Cardiac muscle cell (in vitro differentiated cells and primary cell): ENCODE measurements around the gene CRISP3. TPM values are rescaled to one million over a fixed set of nuclear protein-coding genes. Genes with fewer than 3 reads are reported as not detected.

ENCODE experiments used
- DNase-seq, 2 donors: peaks; one replicate each; pipeline versions ENCODE4 v3.0.0 to v3.0.0-alpha.2; 2010 to 2017; ENCODE audit warnings: low read depth in 1 of 2, low spot score in 1 of 2
- H3K27ac ChIP-seq: fragments of 200-600 bp; sonication (generic); 2 replicates; pipeline ENCODE4 v1.5.1; 2016
- H3K27me3 ChIP-seq: fragments of 200-600 bp; sonication (generic); 2 replicates; pipeline ENCODE4 v1.6.0; 2016; ENCODE audit warnings: control low read depth
- H3K36me3 ChIP-seq: fragments of 200-600 bp; sonication (generic); 2 replicates; pipeline ENCODE4 v1.5.1; 2016; ENCODE audit warnings: control low read depth
- H3K4me1 ChIP-seq: fragments of 200-600 bp; sonication (generic); 2 replicates; pipeline ENCODE4 v1.8.1; 2017; ENCODE audit warnings: low read depth, mild to moderate bottlenecking, mixed run types
- H3K4me3 ChIP-seq: fragments of 200-600 bp; sonication (generic); 2 replicates; pipeline ENCODE4 v1.5.1; 2016; ENCODE audit warnings: mild to moderate bottlenecking
- H3K9me3 ChIP-seq: fragments of 200-600 bp; sonication (generic); 2 replicates; pipeline ENCODE4 v1.5.1; 2017; ENCODE audit warnings: low read depth, mild to moderate bottlenecking, control low read depth
- CTCF ChIP-seq: IDR thresholded peaks from 2 replicates; pipeline ENCODE4 v1.5.1; 2012; ENCODE audit warnings: low read depth, mild to moderate bottlenecking, low read length
- polyA plus RNA-seq: library from polyadenylated mRNA; unstranded; fragments of >200 nt; fragmentation: Nextera tagmentation; extraction: Ambion mirVana; gene quantifications from 2 replicates; pipeline ENCODE4 v1.2.1, GENCODE V29; 2016
- total RNA-seq: library from RNA; depleted of rRNA; stranded (reverse); fragments of >200 nt; gene quantifications from 2 replicates; pipeline ENCODE4 v1.2.3, GENCODE V29; 2016

CRISP3 gene
- total and polyA plus RNA-seq, 2 experiments from 2014 or later = not detected

DNA sequence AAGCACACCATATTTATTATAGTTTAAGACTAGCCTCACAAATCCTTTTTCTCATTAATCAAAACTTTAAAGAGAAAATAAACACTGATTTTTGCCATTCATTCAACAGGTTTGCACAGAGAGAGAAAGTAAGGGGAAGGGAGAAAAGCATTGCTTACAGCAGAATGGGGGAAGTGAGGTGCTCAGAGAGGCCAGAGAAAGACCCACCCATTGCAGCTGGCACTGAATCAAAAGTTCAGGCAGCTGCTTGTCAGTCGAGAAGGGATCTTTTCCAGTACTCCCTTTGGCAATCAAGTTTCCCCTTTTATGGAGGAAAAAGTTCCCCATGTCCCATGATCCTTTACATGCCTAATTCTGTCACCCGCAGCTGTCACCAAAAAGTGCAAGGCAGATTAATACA is 22.9 kb downstream of the CRISP3 start:
- Histone ChIP-seq H3K4me1 (no peaks in the 10 kb centered on the region), H3K36me3 (no peaks in the 10 kb centered on the region), H3K27me3 (no peaks in the 10 kb centered on the region), H3K9me3 (no peaks in the 10 kb centered on the region), H3K27ac (no peak overlapping the region), H3K4me3 (no peak overlapping the region)
- no peak for DNase-seq
- no peak for TF ChIP-seq CTCF

DNA sequence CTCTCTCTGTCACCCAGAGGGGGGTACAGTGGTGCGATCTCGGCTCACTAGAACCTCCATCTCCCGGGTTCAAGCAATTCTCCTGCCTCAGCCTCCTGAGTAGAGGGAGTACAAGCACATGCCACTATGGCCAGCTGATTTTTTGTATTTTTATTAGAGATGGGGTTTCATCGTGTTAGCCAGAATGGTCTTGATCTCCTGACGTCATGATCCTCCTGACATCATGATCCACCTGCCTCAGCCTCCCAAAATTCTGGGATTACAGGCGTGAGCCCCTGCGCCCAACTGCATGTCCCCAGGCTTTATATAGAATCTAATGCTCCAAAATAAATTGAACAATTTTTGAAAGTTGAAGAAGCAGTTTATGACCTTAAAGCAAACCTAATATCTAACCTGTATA is 23.8 kb downstream of the CRISP3 start:
- no peaks in the 10 kb centered on the region for H3K27me3 ChIP-seq
- no peak for DNase-seq
- no peaks in the 10 kb centered on the region for H3K4me1 ChIP-seq
- no peak overlapping the region for H3K27ac ChIP-seq
- H3K9me3 ChIP-seq = no peaks in the 10 kb centered on the region
- no peak for TF ChIP-seq CTCF
- no peak overlapping the region for H3K4me3 ChIP-seq
- H3K36me3 ChIP-seq = no peaks in the 10 kb centered on the region

DNA sequence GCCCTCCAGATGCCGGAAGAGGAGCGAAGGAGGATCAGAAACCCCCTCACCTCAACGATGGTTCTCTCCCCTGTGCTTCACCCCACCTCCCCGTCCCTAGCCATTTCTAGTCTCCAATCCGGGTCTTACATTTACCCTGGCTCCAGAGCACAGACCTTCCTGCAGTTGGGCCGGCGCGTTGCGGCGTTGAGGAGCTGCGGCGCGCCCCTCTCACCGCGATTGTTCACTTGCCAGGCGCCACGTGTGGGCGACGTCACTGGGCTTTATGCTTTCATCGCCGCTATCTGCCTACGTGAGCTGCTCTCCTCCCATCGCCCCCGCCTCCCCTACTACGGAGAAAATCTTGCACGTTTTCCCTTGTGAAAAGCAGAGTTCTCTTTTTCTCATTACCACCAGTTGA is 30.8 kb downstream of the CRISP3 start, which contains the start of gene CRISP2:
Gene CRISP2 (minus strand): TSS at position 198 of the 400 bp plus-strand sequence. CDS start 4,347 bp downstream, outside the sequence.
- Histone ChIP-seq H3K27me3 (no peaks in the 10 kb centered on the region), H3K9me3 (no peaks in the 10 kb centered on the region), H3K4me3 (no peak within 1 kb of the TSS), H3K4me1 (no peaks in the 10 kb centered on the region), H3K27ac (no peak within 1 kb of the TSS), H3K36me3 (no peaks in the 10 kb centered on the region)
- TF ChIP-seq CTCF = no peak
- DNase-seq = peak in 1 of 2 donors; percentile 2

DNA sequence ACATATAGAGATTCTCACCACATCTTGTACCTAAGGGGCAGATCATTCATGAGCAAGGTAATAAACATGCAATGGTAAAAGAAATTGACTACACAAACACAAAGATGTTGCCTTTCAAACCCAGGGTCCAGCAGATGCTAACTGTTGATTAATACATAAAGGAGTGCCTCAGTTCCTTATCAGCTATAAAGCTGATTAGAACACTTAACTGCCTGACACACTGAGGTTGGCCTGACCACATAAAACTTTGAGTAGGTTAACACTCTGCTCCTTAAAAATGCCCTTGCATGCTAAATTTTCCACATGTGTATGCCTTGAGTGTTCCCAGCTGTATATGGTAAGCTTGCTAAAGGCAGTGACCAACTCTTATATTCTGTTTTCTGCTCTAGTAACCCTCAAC is 45.7 kb downstream of the CRISP3 start:
- TF ChIP-seq CTCF = no peak
- Histone ChIP-seq H3K27me3 (no peaks in the 10 kb centered on the region), H3K27ac (no peak overlapping the region), H3K4me1 (no peaks in the 10 kb centered on the region), H3K9me3 (no peaks in the 10 kb centered on the region), H3K4me3 (no peak overlapping the region), H3K36me3 (no peaks in the 10 kb centered on the region)
- DNase-seq = no peak

- no peak for DNase-seq
- no peak overlapping the region for H3K27ac ChIP-seq
- H3K4me3 ChIP-seq = no peak overlapping the region
- no peak for TF ChIP-seq CTCF
- H3K4me1 ChIP-seq = no peaks in the 10 kb centered on the region
- H3K36me3 ChIP-seq = no peaks in the 10 kb centered on the region
- no peaks in the 10 kb centered on the region for H3K27me3 ChIP-seq
- no peaks in the 10 kb centered on the region for H3K9me3 ChIP-seq
Measured at GRCh38 chr6:49693512-49693911, 50.7 kb downstream of the CRISP3 start.

GRCh38 chr6:49692534-49692933 is 51.7 kb downstream of the CRISP3 start:
- Histone ChIP-seq H3K9me3 (no peaks in the 10 kb centered on the region), H3K27ac (no peak overlapping the region), H3K4me1 (no peaks in the 10 kb centered on the region), H3K36me3 (no peaks in the 10 kb centered on the region), H3K27me3 (no peaks in the 10 kb centered on the region), H3K4me3 (no peak overlapping the region)
- no peak for TF ChIP-seq CTCF
- no peak for DNase-seq
